ENCODE data around the gene TEX22.

DNA sequence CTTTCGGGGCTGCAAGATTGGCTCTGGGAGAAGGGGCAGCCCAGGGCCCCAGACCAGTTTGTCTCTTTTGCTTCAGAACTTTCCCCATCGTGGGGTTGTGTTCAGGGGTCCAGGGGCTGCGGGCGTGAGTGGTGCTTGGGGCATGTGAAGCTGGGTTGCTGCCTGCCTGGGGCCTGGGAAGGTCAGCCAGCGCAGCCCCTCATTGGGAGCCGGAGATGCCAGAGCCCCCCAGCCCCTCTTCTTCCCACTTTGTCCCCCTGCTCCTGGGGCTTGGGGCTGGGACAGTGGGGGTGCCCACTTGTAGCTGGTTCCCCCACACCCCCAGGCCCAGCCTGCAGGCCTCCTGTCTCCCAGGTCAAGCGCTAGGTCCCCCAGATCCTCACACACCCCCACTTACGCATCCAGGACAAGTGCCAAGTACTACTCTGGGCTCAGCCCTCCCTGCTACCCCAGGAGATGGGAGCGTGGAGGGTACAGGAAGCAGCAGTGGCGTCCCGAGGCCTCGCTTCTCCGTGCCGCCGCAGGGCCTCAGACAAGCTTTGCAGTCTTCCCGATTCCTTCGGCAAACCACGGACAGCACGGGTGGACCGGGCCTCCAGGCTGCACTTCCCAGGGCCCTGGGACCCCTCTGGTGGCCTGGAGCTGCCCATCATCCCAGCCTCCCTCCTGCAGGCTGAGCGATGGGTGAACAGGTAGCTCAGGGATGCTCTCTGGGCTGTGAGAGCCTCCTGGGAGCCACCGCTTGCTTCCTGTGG is 42.3 kb upstream of the TEX22 start:
- no peak for TF ChIP-seq EP300 (IDR thresholded peaks at IDR 0.05; ENCODE audit: borderline replicate concordance)
- no peak for TF ChIP-seq YY1 (IDR thresholded peaks at IDR 0.05; ENCODE audit: low read depth)
- TF ChIP-seq, protein P1, sequence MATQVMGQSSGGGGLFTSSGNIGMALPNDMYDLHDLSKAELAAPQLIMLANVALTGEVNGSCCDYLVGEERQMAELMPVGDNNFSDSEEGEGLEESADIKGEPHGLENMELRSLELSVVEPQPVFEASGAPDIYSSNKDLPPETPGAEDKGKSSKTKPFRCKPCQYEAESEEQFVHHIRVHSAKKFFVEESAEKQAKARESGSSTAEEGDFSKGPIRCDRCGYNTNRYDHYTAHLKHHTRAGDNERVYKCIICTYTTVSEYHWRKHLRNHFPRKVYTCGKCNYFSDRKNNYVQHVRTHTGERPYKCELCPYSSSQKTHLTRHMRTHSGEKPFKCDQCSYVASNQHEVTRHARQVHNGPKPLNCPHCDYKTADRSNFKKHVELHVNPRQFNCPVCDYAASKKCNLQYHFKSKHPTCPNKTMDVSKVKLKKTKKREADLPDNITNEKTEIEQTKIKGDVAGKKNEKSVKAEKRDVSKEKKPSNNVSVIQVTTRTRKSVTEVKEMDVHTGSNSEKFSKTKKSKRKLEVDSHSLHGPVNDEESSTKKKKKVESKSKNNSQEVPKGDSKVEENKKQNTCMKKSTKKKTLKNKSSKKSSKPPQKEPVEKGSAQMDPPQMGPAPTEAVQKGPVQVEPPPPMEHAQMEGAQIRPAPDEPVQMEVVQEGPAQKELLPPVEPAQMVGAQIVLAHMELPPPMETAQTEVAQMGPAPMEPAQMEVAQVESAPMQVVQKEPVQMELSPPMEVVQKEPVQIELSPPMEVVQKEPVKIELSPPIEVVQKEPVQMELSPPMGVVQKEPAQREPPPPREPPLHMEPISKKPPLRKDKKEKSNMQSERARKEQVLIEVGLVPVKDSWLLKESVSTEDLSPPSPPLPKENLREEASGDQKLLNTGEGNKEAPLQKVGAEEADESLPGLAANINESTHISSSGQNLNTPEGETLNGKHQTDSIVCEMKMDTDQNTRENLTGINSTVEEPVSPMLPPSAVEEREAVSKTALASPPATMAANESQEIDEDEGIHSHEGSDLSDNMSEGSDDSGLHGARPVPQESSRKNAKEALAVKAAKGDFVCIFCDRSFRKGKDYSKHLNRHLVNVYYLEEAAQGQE (IDR thresholded peaks at IDR 0.05; ENCODE audit: low read depth), result no peak
- no peak for TF ChIP-seq NFIC (IDR thresholded peaks at IDR 0.05)
